ENCODE results near the gene DNAJC15.
"Not testable (repeated sequence)": the region's sequence is repeated elsewhere in the genome, so short reads cannot be mapped to it uniquely, and the experiment has no call there.

The DNAJC15 gene

DNA sequence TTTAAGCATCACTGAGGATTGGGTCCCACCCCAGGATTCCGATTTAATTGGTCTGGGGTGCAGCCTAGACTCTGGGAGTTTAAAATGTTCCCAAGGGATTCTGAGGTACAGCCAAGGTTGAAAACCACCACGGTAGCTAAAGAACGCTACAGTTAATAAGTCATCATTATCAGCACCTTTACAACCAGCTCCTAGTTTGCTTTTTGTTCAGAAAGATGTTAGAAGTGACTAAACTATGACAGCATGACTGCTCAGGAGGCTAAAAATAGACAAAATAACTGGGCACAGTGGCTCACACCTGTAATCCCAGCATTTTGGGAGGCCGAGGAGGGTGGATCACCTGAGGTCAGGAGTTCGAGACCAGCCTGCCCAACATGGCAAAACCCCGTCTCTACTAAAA lies 19.7 kb upstream of the DNAJC15 start:
- DNase-seq (ENCODE audit: low read depth, low spot score): no peak

DNA sequence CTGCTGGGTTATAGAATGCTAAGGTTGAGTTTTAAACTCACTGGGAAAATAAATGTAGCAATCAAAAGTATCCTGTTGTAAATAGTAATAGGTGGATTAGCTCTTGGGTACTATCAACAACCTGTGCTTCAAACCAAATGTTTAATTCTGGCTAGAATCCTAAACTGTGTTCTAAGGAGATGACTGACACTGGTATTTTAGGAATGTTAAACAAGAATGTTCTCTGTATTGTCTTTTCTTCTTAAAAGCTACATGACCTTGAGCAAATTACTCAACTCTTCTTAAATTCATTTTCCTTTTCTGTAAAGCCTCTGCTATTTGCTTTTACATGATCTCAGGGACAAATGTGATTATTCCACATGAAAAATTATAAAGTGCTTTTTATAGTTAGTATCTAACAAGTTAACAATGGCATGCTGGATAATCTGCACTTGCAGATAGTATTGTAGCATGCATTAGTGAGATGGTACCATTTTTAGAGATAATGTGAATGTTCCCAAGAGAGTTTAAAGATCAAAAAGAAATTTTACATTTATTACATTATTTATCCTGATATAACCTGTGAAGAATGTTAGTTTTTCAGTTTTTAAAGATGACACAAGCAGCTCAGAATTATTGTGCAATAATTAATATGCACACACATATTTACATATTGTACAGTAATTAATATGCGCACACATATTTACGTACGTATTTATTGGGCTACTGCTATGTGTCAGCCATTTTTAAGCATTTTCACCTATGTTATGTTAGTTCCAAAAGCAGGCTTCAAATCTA lies 17.7 kb upstream of the DNAJC15 start:
- no peak for DNase-seq (ENCODE audit: low read depth, low spot score)

DNA sequence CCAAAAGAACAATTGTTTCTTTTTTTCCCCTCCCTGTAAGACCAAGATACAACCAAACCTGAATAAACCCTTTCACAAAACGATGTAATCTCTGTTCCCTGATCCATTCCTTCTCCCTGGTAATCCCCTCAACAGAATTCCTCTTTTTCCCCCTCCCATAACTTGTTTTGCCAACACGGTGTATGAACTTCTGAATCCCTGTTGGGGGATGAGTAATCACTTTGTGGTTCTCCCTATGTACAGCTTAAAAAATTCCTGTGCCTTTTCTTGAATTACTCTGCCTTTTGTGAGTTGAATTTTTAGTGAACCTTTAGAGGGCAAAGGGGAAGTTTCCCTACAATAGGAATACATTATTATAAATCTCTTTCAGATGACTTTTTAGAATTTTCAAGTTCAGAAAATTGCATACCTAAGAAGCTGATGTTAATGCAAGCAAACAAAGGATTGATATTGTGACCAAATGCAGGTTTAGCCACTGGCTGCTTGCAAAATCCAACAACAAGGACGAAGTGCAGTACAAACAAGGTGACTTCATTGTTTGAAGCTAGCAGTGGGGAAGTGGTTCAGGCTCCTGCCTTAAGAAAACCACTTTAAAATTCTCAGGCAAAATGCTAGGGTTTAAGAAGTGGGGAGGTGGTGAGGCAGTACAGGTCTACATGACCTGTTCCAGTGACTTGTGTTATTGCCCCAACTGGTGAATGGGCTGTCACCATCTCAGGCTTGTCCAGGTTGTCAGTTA lies 16.3 kb upstream of the DNAJC15 start:
- no peak for DNase-seq (ENCODE audit: low read depth, low spot score)

DNA sequence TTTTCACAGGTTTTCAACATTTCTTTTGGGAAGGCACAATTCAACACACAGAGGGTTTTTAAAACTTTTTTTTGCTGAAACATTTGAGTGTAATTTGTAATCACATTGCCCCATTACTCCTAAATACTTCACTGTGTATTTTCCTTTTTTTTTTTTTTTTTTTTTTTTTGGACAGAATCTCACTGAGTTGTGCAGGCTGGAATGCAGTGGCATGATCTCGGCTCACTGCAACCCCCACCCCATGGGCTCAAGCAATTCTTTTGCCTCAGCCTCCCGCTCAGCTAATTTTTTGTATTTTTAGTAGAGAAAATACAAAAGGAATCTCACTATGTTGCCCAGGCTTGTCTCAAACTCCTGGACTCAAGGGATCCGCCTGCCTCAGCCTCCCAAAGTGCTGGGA lies 14.8 kb upstream of the DNAJC15 start:
- DNase-seq (ENCODE audit: low read depth, low spot score): no peak

DNA sequence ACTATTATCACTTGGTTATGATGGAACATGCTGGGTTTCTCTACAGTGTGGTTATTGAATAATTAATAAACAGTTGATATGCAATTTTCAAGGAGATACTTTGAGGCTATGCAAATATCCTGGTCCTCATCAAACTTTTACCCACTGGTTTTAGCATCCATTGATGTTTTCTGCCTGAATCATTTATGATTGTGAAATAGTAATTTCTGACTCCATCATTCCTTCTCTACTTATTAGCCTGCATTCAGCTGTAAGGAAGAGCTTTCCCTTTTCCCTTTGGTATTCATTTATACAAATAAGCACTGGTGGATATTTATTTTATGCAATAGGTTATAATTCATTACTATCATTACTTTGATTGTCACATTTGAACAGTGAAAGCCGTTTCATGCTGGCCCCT lies 13.9 kb upstream of the DNAJC15 start:
- DNase-seq (ENCODE audit: low read depth, low spot score): no peak

DNA sequence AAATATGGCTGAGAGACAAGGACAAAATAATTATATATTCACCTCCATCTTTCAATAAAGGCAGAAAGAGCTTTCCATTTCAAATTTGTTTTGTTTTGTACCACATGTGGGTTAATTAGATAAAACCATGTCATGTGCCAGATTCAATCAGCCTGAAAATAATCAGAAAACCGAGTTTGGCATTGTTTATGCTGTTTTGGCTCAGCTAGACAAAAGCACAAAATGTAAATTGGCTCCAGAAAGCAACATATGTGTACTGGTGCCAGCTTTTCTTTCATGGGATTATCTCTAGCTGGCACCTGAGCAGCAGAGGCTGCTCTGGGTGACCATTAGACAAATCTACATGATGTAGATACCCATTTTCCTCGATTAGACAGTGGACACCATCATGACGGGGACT lies 9.2 kb upstream of the DNAJC15 start:
- DNase-seq (ENCODE audit: low read depth, low spot score): no peak

DNA sequence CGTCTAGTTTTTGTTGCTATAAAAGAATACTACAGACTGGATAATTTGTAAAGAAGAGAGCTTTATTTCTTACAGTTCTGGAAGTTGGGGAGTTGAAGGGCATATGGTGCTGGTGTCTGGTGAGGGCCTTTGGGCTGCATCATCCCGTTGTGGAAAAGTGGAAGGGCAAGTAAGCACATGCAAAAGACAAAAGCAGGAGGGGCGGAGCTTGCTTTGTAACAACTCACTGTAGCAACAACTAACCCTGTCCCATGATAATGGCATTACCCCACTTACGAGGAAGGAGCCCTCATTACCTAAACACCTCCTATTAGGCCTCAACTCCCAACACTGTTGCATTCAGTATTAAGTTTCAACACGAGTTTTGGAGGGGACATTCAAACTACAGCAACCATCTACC lies 7.2 kb upstream of the DNAJC15 start:
- no peak for DNase-seq (ENCODE audit: low read depth, low spot score)

DNA sequence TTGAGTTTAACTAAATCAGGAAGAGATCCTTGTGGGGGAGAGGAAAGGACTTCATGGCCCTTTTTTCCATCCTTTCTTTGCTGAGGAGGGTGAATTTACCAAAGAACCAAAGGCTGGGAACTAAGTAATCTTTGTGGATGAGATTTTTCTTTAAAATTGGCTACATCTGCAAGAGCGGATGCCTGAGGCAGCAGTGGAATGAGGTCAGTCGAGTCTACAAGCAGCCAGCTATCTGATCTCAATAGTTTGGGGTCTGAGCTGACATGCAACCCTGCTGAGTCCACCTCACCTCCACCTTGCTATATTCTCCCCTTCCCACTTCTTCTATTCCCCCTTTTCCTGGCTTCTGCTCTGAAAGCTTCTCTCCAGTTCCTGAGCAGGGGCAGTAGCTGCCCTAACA lies 3.6 kb upstream of the DNAJC15 start:
- DNase-seq (ENCODE audit: low read depth, low spot score): no peak

DNA sequence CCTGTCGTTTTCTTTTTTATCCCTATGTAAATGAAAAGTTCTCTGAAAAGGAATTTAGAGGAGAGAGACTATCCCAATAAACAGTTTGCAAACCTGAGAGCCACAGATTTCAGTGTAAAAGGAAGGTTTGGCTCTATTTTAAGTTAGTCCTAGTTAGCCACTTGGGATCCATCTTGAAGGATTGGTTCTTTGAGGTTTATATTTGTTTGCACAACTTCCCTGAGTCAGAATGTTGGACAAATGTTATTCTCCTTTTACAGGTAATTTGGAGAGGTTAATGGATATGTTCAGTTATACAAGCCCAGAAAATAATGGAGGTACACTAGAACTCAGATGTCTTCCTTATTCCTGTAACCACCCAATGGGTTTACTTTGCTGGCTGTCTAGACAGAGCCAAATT lies 2.6 kb upstream of the DNAJC15 start:
- DNase-seq (ENCODE audit: low read depth, low spot score): no peak

DNA sequence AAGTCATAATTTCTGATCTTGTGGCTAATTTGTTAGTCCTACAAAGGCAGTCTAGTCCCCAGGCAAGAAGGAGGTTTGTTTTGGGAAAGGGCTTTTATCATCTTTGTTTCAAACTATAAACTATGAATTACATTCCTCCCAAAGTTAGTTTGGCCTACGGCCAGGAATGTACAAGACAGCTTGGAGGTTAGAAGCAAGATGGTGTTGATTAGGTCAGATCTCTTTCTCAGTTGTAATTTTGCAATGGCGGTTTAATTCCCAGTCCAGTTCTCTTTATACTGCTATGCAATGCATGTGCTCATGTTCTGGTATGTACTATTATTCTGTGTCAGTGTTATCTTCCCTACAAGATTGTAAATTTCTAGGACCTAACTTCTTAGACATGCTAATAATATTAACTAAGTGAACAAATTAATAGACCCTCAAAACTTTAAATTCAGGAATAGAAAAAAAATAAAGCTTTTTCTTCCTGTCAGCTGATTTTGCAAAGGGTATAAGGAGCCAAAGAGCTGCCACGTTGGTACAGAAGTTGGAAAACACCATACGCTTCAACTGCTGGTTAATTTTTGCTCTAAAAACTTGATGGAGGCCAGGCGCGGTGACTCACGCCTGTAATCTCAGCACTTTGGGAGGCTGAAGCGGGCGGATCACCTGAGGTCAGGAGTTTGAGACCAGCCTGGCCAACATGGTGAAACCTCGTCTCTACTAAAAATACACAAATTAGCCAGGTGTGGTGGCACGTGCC lies 1.3 kb upstream of the DNAJC15 start:
- DNase-seq (ENCODE audit: low read depth, low spot score): no peak

DNA sequence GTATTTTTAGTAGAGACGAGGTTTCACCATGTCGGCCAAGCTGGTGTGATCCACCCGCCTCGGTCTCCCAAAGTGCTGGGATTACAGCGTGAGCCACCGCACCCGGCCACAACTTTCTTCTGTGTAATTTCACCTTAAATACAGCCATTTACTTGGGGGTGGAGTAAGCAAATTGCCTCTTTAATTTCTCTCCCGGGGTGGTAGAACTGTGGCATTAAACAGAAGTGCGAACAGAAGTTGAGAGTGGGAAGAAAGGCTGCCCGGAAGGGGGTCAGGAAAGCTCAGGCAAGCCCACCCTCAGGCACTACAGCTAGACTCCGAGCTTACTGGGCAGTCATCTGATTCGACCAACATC lies 475 bp upstream of the DNAJC15 start:
- no peak for DNase-seq (ENCODE audit: low read depth, low spot score)

DNA sequence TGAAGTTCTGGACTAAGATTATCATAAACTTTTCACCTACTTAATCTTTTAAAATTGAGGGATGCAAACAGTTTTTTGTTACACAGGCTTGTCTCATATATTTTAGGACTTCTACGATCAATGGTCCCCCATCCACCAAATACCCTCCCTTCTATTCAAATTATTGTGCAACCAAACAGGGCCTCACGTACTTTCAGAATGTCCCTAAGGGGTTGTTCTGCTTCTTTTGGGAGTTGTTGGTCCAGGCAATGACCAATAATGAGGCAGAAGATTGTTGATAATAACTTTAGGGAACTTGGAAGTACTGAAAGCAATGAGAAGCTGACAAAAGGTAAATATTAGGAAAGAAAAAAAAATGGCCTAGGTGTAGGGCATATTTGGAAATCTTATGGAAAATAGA lies 2.9 kb downstream of the DNAJC15 start:
- DNase-seq (ENCODE audit: low read depth, low spot score): no peak

DNA sequence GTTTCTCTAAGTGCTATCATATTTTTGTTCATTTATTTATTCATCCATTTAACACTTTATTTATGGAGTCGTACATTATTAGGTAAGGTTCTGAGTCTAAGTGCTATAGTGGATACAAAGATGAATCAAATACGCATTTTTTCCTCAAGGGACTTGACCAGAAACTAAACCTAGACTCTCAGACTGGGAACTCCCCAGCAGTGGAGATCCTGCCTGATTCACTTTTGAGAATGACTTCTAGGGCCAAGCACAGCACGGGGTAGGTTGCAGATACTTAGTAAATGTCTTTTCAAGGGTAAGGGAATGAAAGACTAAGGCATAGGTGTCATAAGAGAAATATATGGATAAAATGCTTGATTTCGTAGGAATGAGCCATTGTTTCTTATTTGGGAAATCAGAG lies 7.2 kb downstream of the DNAJC15 start:
- DNase-seq (ENCODE audit: low read depth, low spot score): no peak

DNA sequence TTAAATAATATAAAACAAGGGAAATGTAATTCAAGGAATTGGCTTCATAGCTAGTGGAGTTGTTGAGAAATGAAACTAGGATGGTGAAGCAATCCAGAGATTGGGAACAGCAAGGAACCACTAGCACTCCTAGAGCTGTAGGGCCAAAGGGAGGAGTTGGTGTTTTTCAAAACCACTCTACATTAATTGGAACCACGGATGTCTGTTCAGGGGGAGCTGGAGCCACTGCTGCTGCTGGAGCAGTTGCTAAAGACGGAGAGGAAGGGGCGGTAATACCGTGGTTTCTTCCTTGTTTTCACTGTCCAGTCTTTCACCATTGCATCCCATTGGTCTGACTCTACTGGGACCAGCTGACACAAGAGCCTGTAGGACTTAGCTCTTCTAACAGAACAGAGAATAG lies 8.5 kb downstream of the DNAJC15 start:
- DNase-seq (ENCODE audit: low read depth, low spot score): no peak

DNA sequence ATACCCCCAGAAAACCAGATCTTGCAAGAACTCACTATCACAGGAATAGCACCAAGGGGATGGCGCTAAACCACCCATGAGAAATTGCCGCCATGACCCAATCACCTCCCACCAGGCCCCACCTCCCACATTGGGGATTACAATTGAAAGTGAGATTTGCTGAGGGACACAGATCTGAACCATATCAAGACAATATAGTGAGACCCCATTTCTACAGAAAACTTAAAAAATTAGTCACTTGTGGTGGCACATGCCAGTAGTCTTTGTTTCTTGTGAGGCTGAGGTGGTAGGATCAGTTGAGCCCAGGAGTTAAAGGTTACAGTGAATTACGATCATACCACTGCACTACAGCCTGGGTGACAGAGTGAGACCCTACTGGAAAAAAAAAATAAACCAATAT lies 9.7 kb downstream of the DNAJC15 start:
- DNase-seq (ENCODE audit: low read depth, low spot score): no peak

DNA sequence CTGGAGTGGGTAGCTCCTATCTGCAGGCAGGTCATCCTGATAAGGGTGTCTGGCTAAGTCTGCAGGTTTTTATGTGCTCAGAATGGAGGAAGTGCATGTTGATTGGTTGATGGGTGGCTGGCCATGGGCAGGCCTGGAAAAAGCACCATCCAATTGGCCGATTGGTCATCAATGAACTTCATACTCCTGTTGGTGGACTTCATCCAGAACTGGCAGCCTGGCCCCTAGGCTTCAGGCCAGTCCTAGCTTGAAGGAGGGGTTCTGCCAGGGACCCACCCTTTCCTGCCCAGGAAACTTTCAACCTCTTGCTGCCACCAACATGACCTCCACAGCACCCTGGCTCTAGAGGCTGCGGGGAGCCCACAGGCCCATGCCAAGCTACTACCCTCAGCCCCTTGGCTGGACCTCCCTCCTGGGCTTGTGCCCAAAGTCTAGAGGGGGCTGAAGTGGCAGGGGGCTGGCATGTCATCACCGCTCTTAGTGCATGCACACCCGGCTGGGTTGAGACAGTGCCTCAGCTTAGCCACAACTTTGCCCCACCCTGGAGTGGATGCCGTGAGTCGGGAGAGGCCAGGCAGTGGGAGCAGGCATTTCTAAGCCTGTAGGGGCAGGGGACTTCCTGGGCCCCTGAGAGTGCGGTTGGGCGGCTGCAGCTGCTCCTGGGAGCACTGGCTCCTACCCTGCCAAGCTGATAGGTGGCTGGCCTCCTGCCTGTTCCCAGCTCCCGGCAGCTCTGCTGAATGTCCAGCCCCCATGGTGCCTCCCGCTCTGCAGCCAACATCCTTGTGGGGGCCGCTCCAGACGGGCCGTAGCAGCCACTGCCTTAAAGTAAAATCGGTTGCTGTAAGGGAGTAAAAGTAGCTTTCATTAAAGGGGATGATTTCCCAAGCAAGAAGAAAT lies 13.2 kb downstream of the DNAJC15 start:
- DNase-seq (ENCODE audit: low read depth, low spot score): no peak

DNA sequence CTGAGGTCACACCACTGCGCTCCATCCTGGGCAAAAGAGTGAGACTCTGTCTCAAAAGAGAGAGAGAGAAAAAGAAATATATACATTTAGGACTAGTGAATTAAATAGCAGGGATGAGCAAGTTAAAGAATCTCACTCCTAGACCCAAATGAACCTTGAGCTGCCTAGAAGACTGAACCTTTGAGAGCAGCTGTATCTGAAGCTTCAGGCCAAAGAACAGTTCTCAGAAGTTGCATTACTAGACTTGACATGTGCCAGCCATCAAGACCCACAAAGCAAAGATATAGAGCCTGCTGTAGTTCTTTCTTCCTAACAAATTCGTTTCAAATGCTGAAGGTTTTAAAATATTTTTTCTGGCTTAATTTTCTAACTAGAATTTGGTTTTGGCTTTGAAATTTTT lies 16.6 kb downstream of the DNAJC15 start:
- no peak for DNase-seq (ENCODE audit: low read depth, low spot score)

DNA sequence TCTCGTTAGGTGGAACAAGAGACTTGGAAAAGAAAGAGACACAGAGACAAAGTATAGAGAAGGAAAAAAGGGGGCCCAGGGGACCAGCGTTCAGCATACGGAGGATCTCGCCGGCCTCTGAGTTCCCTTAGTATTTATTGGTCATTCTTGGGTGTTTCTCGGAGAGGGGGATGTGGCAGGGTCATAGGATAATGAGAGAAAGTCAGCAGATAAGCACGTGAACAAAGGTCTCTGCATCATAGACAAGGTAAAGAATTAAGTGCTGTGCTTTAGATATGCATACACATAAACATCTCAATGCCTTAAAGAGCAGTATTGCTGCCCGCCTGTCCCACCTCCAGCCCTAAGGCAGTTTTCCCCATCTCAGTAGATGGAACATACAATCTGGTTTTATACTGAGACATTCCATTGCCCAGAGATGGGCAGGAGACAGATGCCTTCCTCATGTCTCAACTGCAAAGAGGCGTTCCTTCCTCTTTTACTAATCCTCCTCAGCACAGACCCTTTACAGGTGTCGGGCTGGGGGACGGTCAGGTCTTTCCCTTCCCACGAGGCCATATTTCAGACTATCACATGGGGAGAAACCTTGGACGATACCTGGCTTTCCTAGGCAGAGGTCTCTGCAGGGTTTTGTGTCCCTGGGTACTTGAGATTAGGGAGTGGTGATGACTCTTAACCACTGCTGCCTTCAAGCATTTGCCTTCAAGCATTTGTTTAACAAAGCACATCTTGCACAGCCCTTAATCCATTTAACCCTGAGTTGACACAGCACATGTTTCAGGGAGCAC lies 17.4 kb downstream of the DNAJC15 start:
- not testable (repeated sequence) for DNase-seq (ENCODE audit: low read depth, low spot score)

DNA sequence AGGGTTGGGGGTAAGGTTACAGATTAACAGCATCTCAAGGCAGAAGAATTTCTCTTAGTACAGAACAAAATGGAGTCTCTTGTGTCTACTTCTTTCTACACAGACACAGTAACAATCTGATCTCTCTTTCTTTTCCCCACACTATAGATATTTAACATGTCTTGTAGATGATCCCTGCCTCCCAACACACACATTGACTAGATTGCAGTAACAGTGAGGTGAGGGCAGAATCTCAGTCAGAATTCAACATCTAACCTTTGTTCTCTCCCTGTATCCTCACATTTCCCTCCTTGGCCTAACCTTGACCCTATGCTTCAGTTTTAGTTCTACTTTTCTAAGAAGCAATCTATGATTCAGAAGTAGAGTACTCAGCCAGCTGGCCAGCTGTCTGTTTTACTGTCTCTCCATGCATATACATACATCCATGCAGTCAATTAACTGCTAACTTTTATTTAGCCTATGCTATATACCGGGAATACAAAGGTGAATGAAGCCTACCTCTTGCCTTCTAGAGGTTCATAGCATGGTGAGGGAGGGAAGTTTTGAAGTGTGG lies 18.1 kb downstream of the DNAJC15 start:
- no peak for DNase-seq (ENCODE audit: low read depth, low spot score)

DNA sequence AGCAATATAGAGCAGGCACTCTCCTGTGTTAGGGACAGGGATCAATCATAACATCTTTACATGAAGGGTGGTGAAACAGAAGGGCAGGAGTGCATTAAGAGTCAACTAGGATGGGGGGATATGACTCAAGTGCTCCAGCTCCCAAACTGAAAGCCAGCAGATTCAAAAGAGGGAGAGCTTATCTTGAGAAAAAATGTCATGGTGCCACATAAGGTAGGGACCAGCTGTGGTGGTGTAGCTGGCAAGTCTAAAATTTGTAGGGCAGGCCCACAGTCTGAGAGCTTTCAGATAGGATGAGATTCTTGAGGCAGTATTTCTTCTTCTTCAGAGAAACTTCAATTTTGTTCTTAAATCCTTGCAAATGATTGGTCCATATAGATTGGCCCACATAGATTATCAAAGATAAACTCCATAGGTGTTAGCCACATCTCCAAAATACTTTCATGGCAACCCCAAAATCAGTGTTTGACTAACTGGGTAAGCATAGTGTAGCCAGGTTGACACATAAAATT lies 19.1 kb downstream of the DNAJC15 start:
- DNase-seq (ENCODE audit: low read depth, low spot score): no peak
